Pancreas (tissue), 10 donors: ENCODE results near the gene FRMPD2. TPM values are rescaled to one million over a fixed set of nuclear protein-coding genes. Genes with fewer than 3 reads are reported as not detected.

Experiments
- ATAC-seq, 4 donors: fragments of 200-7000 bp; cut with Tn5 transposase; one replicate each; pipeline versions ENCODE4 v1.8.0 to v1.9.1; 2020; ENCODE audit warnings: mild to moderate bottlenecking in 4 of 4, moderate library complexity in 4 of 4
- DNase-seq, 6 donors: peaks; one replicate each; pipeline ENCODE4 v3.0.0-alpha.2; 2020
- FAIRE-seq: peaks from 2 replicates; lab custom pipeline; 2012; peaks lifted over from hg19 to GRCh38; lab: Jason Lieb, UNC
- H3K27ac ChIP-seq, 4 donors: fragments of 200-600 bp; sonication (generic); 1 replicate in 3 of 4; 2 replicates in 1 of 4; pipeline versions ENCODE4 v1.5.0 to v1.8.0; 2020
- H3K27me3 ChIP-seq, 4 donors: fragments of 200-600 bp; one replicate each; pipeline ENCODE4 v1.8.0; 2021
- H3K36me3 ChIP-seq, 3 donors: fragments of 200-600 bp; sonication (generic) in 1 of 3; one replicate each; pipeline versions ENCODE4 v1.5.0 to v1.8.0; 2020 to 2021
- H3K4me1 ChIP-seq, 3 donors: fragments of 200-600 bp; one replicate each; pipeline ENCODE4 v1.8.0; 2021
- H3K4me3 ChIP-seq, 4 donors: fragments of 200-600 bp; sonication (generic) in 2 of 4; one replicate each; pipeline versions ENCODE4 v1.5.0 to v1.8.0; 2020 to 2021
- H3K9me3 ChIP-seq, 4 donors: fragments of 200-600 bp; one replicate each; pipeline ENCODE4 v1.8.0; 2021
- CTCF ChIP-seq, 4 donors: fragments of 200-600 bp; sonication (generic) in 3 of 4; IDR thresholded peaks; one replicate each; pipeline versions ENCODE4 v1.5.0 to v1.8.0; 2021; ENCODE audit warnings: antibody characterized with exemption in 4 of 4
- WGBS, 2 donors: extraction: QIAGEN DNeasy Blood & Tissue Kit; methylation state at CpG; one replicate each; pipeline ENCODE4 v1.1.7; 2013; 5-methylcytosine and 5-hydroxymethylcytosine counted together
- intact Hi-C, 3 donors: fragments of 100-400 bp; cut with DNase I; formaldehyde crosslinking; loops; one replicate each; pipeline versions ENCODE4 v1.11.1 to v1.14.2; 2022
- polyA plus RNA-seq, 2 donors: library from polyadenylated mRNA; stranded (reverse); fragments of 200-250 nt; gene quantifications; one replicate each; pipeline ENCODE4 v1.2.3, GENCODE V29; 2013
- total RNA-seq, 6 donors: library from RNA; stranded (reverse); fragmentation: NEBNext Ultra II Directional in 4 of 6; extraction: Animal tissue kit (Norgen Biotek cat#: 25700) in 4 of 6; gene quantifications; one replicate each; pipeline versions ENCODE4 v1.2.1 to v1.2.4, GENCODE V29; 2021 to 2023
- donor health status: healthy with polysubstance abuse.
- donor health status: DM: no; HTN: no; CAD: no; lungs with moderate emphysema.
- donor health status: DM: no; HTN: no; CAD: no.
- donor health status: control.
- donor health status: control.
- donor health status: Bipolar disorder and iron deficiency.
- donor health status: DM: yes; HTN: yes; CAD: no.
- donor health status: DM: no; HTN: no; CAD: no.
- donor health status: DM: no; HTN: no; CAD: no.
- donor health status: DM: yes; HTN: yes; CAD: no.

FRMPD2 gene
- total and polyA plus RNA-seq, 8 donors: 0.08 to 0.47 (median 0.24) TPM

- Histone ChIP-seq H3K27ac (no peak overlapping the region), H3K4me1 (no peaks in the 10 kb centered on the region), H3K4me3 (no peak overlapping the region), H3K9me3 (no peaks in the 10 kb centered on the region), H3K27me3 (no peaks in the 10 kb centered on the region), H3K36me3 (no peaks in the 10 kb centered on the region)
- TF ChIP-seq CTCF (IDR thresholded peaks at IDR 0.05): no peak
- WGBS, 2 donors: 89 to 92% methylated on average over 3 of the region's 3 CpGs
- ATAC-seq (no peak), DNase-seq (no peak), FAIRE-seq (no peak)
- intact Hi-C loops: no loop called here
Measured at GRCh38 chr10:48232717-48233447, 41.6 kb downstream of the FRMPD2 start.

GRCh38 chr10:48231699-48232315, 42.7 kb downstream of the FRMPD2 start:
- ATAC-seq (no peak), DNase-seq (no peak)
- no peak for TF ChIP-seq CTCF (IDR thresholded peaks at IDR 0.05)

DNA sequence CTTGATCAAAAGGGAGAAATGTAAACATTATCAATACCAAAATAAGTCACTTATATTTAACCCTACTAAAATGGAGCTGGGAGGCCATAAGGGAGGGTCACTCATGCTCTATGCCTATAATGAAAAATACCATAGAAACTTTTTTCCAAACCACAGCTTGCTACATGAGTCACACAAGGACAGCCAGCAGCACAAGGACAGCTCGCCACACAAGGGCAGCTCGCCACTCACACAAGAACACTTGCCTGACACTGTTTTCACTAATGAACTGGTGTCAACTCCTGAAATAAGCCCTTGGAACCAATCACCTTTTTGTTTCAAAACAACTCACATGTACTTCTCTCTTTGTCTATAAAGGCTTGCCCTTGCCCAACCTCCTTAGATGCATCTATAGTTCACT, 43.3 kb downstream of the FRMPD2 start:
- intact Hi-C loops: no loop called here
- no peak overlapping the region for H3K27ac ChIP-seq
- H3K36me3 ChIP-seq: no peaks in the 10 kb centered on the region
- ATAC-seq: no peak
- H3K4me3 ChIP-seq: no peak overlapping the region
- no peaks in the 10 kb centered on the region for H3K27me3 ChIP-seq
- no peaks in the 10 kb centered on the region for H3K9me3 ChIP-seq
- no peak for FAIRE-seq
- TF ChIP-seq CTCF (IDR thresholded peaks at IDR 0.05): no peak
- no peaks in the 10 kb centered on the region for H3K4me1 ChIP-seq
- no peak for DNase-seq
- 94 to 95% methylated on average over 2 of the region's 2 CpGs for WGBS, 2 donors

More at GRCh38 chr10:48231699-48232315, 42.7 kb downstream of the FRMPD2 start:
- Histone ChIP-seq H3K27ac (no peak overlapping the region), H3K36me3 (no peaks in the 10 kb centered on the region), H3K9me3 (no peaks in the 10 kb centered on the region), H3K4me1 (no peaks in the 10 kb centered on the region), H3K27me3 (no peaks in the 10 kb centered on the region), H3K4me3 (no peak overlapping the region)
- FAIRE-seq: no peak
- whole genome bisulfite sequencing, 2 donors: 63 to 66% methylated on average over 6 of the region's 6 CpGs
- intact Hi-C loops: no loop called here

GRCh38 chr10:48227213-48227612, 47.3 kb downstream of the FRMPD2 start:
- no peak for TF ChIP-seq CTCF (IDR thresholded peaks at IDR 0.05)
- Histone ChIP-seq H3K9me3 (no peaks in the 10 kb centered on the region), H3K4me1 (no peaks in the 10 kb centered on the region), H3K27me3 (no peaks in the 10 kb centered on the region), H3K36me3 (no peaks in the 10 kb centered on the region), H3K27ac (no peak overlapping the region), H3K4me3 (no peak overlapping the region)
- ATAC-seq (no peak), FAIRE-seq (no peak), DNase-seq (no peak)
- WGBS, 2 donors: 81 to 88% methylated on average over 6 of the region's 6 CpGs
- intact Hi-C loops: no loop called here
